ENCODE results near the gene ALCAM. TPM values are rescaled to one million over a fixed set of nuclear protein-coding genes. Genes with fewer than 3 reads are reported as not detected.

ALCAM gene
- total and polyA plus RNA-seq, 2 of the 8 experiments (the other 6 are each of a cell fraction or from before 2014, with no cell fraction given): 10.8 to 33.0 TPM

GRCh38 chr3:105385179-105385578, 18.5 kb downstream of the ALCAM start:
- H4K8ac ChIP-seq (ENCODE audit: extremely low read depth, insufficient read depth, low read length): no peak overlapping the region
- no peaks in the 10 kb centered on the region for H4K20me1 ChIP-seq (replicated peaks in 1 of 2; ENCODE audit: control insufficient read depth in 1 of 2, insufficient read depth in 2 of 2, low read length in 2 of 2)
- no peak overlapping the region for H2BK12ac ChIP-seq (ENCODE audit: low read depth, low read length)
- H3K36me3 ChIP-seq (ENCODE audit: control insufficient read depth in 2 of 4, insufficient read depth in 4 of 4, low read length in 3 of 4): no peaks in the 10 kb centered on the region; a peak in 1 of 8 replicates
- H3K4me1 ChIP-seq (replicated peaks in 1 of 4; ENCODE audit: control insufficient read depth in 3 of 4, insufficient read depth in 4 of 4, low read length in 3 of 4): no peaks in the 10 kb centered on the region
- no peaks in the 10 kb centered on the region; the same call in 1 of the 2 replicates for H3K23me2 ChIP-seq (ENCODE audit: low read depth, low read length)
- H2BK5ac ChIP-seq (ENCODE audit: low read depth, low read length): no peak overlapping the region
- H2AFZ ChIP-seq (ENCODE audit: low read length): no peak overlapping the region
- no peak overlapping the region for H2BK15ac ChIP-seq (ENCODE audit: low read length)
- H2BK20ac ChIP-seq (ENCODE audit: low read length): no peak overlapping the region
- no peak overlapping the region for H4K91ac ChIP-seq (replicated peaks; ENCODE audit: insufficient read length, low read length)
- H3K9me3 ChIP-seq (ENCODE audit: insufficient read depth in 2 of 2, low read depth in 1 of 2, low read length in 1 of 2): peaks cover 0 to 6% of the 10 kb centered on the region in 2 experiments; a peak in 1 of 4 replicates
- no peak overlapping the region for H3K4ac ChIP-seq (replicated peaks; ENCODE audit: insufficient read length, low read depth, low read length)
- no peak overlapping the region for H3K9ac ChIP-seq (replicated peaks in 1 of 4; ENCODE audit: extremely low read depth in 1 of 4, low read depth in 3 of 4, low read length in 3 of 4)
- H3K56ac ChIP-seq (replicated peaks; ENCODE audit: insufficient read length, low read depth, low read length): no peak overlapping the region
- FAIRE-seq (no peak), DNase-seq (ENCODE audit: low read depth in 1 of 2, low spot score in 2 of 2) (no peak)
- H2BK120ac ChIP-seq (replicated peaks; ENCODE audit: low read depth, low read length): no peak overlapping the region
- H3K23ac ChIP-seq (ENCODE audit: insufficient read length): no peak overlapping the region
- no peak overlapping the region for H3K14ac ChIP-seq (ENCODE audit: insufficient read length)
- ChIA-PET CTCF (ENCODE audit: partially characterized antibody) (no interaction called here), POLR2A (ENCODE audit: partially characterized antibody) (no interaction called here)
- WGBS, 2 experiments (ENCODE audit: extremely low coverage in 1 of 2, insufficient coverage in 1 of 2, insufficient read length in 1 of 2, insufficient replicate concordance in 2 of 2, low coverage in 1 of 2, low lambda C conversion rate in 2 of 2, missing lambda C conversion rate in 1 of 2): 96% methylated on average over 2 of the region's 2 CpGs; no CpG with 5 or more reads in 1 of the 2 experiments
- no peak overlapping the region for H3K4me2 ChIP-seq (ENCODE audit: insufficient read depth in 1 of 2, low read depth in 2 of 2, low read length in 2 of 2)
- H3K27ac ChIP-seq (ENCODE audit: low read depth, low read length): no peak overlapping the region
- H3K18ac ChIP-seq (ENCODE audit: extremely low read depth, low read length): no peak overlapping the region
- H3K4me3 ChIP-seq (ENCODE audit: extremely low read depth in 1 of 4, insufficient read depth in 2 of 4, low read depth in 3 of 4, low read length in 4 of 4): no peak overlapping the region
- H2AK5ac ChIP-seq (ENCODE audit: low read depth, low read length): no peak overlapping the region
- H3K79me1 ChIP-seq (ENCODE audit: low read depth, low read length): no peaks in the 10 kb centered on the region; the same call in 1 of the 2 replicates
- H3K79me2 ChIP-seq (ENCODE audit: control insufficient read depth in 1 of 2, insufficient read depth in 2 of 2, low read length in 2 of 2): peaks cover 3 to 51% of the 10 kb centered on the region in 2 experiments; a peak in 3 of 4 replicates
- H4K5ac ChIP-seq (ENCODE audit: insufficient read length, low read depth, low read length): no peak overlapping the region
- no peaks in the 10 kb centered on the region for H3K27me3 ChIP-seq (replicated peaks in 1 of 4; ENCODE audit: control insufficient read depth in 3 of 4, extremely low read depth in 1 of 4, insufficient read depth in 3 of 4, low read length in 3 of 4)
- TF ChIP-seq FOSL1 (IDR thresholded peaks at IDR 0.05; ENCODE audit: insufficient read depth, low read depth, low read length) (no peak), BACH1 (IDR thresholded peaks at IDR 0.05; ENCODE audit: low read length) (no peak), CHD1 (IDR thresholded peaks at IDR 0.05; ENCODE audit: low read depth, low read length) (no peak), SIX5 (IDR thresholded peaks at IDR 0.05; ENCODE audit: low read depth, low read length) (no peak), ASH2L (IDR thresholded peaks at IDR 0.05; ENCODE audit: low read length) (no peak), RAD21 (IDR thresholded peaks at IDR 0.05 in 1 of 2, conservative IDR thresholded peaks at IDR 0.05 in 1 of 2; ENCODE audit: low read depth in 2 of 2, low read length in 2 of 2) (no peak), CBX5 (IDR thresholded peaks at IDR 0.05; ENCODE audit: low read depth, low read length) (no peak), KDM4A (IDR thresholded peaks at IDR 0.05; ENCODE audit: low read depth, low read length, severe bottlenecking) (no peak), RXRA (IDR thresholded peaks at IDR 0.05; ENCODE audit: insufficient read depth, low read depth, low read length) (no peak), ATF3 (IDR thresholded peaks at IDR 0.05; ENCODE audit: insufficient read depth, low read depth, low read length) (no peak), NRF1 (IDR thresholded peaks at IDR 0.05; ENCODE audit: low read depth, low read length) (no peak), POU5F1 (IDR thresholded peaks at IDR 0.05; ENCODE audit: low read depth, low read length) (no peak), SIN3A (conservative IDR thresholded peaks at IDR 0.05 in 1 of 2, IDR thresholded peaks at IDR 0.05 in 1 of 2; ENCODE audit: low read depth in 1 of 2, low read length in 2 of 2) (no peak)

All from H1 (cell line).